SK-N-SH (cell line): ENCODE measurements around the gene NFKB1. TPM values are rescaled to one million over a fixed set of nuclear protein-coding genes. Genes with fewer than 3 reads are reported as not detected.

Experiments used
- CTCF ChIA-PET: fragments of 300-600, 350-600 bp; formaldehyde crosslinking; extraction: SDS; loops from one replicate; lab custom pipeline; 2021; lab: Yijun Ruan, JAX
- POLR2A ChIA-PET: fragments of 350-600 bp; sonication (Branson Sonifier 250); formaldehyde crosslinking; extraction: SDS; loops from one replicate; lab custom pipeline; 2020; ENCODE audit warnings: antibody characterized with exemption, inconsistent platforms; lab: Yijun Ruan, JAX
- DNase-seq: peaks from one replicate; pipeline ENCODE4 v3.0.0; 2012
- H2AFZ ChIP-seq: fragments of 200-600 bp; sonication (generic); 2 replicates; pipeline ENCODE4 v1.8.1; 2016; ENCODE audit warnings: antibody characterized with exemption, mild to moderate bottlenecking, low read depth
- H3F3A ChIP-seq: fragments of 200-600 bp; sonication (generic); replicated peaks from 2 replicates; pipeline ENCODE3; 2016; ENCODE audit warnings: antibody characterized with exemption, mild to moderate bottlenecking; ENCODE audit not compliant: insufficient read depth
- H3K27ac ChIP-seq, 2 experiments: fragments of 200-500 bp in 1 of 2; fragments of 200-600 bp in 1 of 2; sonication (Bioruptor generic) in 1 of 2; sonication (generic), shearing (Covaris generic) in 1 of 2; 2 replicates each; pipeline versions ENCODE4 v1.5.1 to v1.6.1; 2014 to 2016; ENCODE audit warnings: low read depth in 2 of 2, inconsistent platforms in 1 of 2, low read length in 1 of 2, mild to moderate bottlenecking in 1 of 2, mixed read lengths in 1 of 2
- H3K27me3 ChIP-seq: fragments of 200-600 bp; sonication (generic), shearing (Covaris generic); 2 replicates; pipeline ENCODE4 v1.6.1; 2016; ENCODE audit warnings: mixed run types; ENCODE audit not compliant: insufficient read depth
- H3K36me3 ChIP-seq, 2 experiments: fragments of 200-500 bp in 1 of 2; fragments of 200-600 bp in 1 of 2; sonication (Bioruptor generic) in 1 of 2; sonication (generic) in 1 of 2; replicated peaks in 1 of 2; 2 replicates each; pipeline versions ENCODE3 to v1.5.1; 2014 to 2016; ENCODE audit warnings: low read length in 1 of 2, mild to moderate bottlenecking in 1 of 2; ENCODE audit not compliant: insufficient read depth in 2 of 2, control insufficient read depth in 1 of 2
- H3K4me1 ChIP-seq, 2 experiments: fragments of 200-500 bp in 1 of 2; fragments of 200-600 bp in 1 of 2; sonication (Bioruptor generic) in 1 of 2; sonication (generic), shearing (Covaris generic) in 1 of 2; 2 replicates each; pipeline versions ENCODE4 v1.5.1 to v1.6.1; 2014 to 2016; ENCODE audit warnings: low read depth in 1 of 2, low read length in 1 of 2, mixed run types in 1 of 2; ENCODE audit not compliant: insufficient read depth in 2 of 2, control insufficient read depth in 1 of 2
- H3K4me2 ChIP-seq: fragments of 200-600 bp; sonication (generic), shearing (Covaris generic); 2 replicates; pipeline ENCODE4 v1.6.1; 2017; ENCODE audit warnings: mixed run types
- H3K4me3 ChIP-seq, 2 experiments: fragments of 200-500 bp in 1 of 2; fragments of 200-600 bp in 1 of 2; sonication (Bioruptor generic) in 1 of 2; sonication (generic), shearing (Covaris generic) in 1 of 2; 2 replicates each; pipeline versions ENCODE4 v1.5.1 to v1.8.1; 2014 to 2016; ENCODE audit warnings: low read depth in 2 of 2, inconsistent platforms in 1 of 2, low read length in 1 of 2, mild to moderate bottlenecking in 1 of 2, mixed read lengths in 1 of 2, moderate library complexity in 1 of 2
- H3K79me2 ChIP-seq: fragments of 200-600 bp; sonication (generic); 2 replicates; pipeline ENCODE4 v1.8.1; 2017; ENCODE audit warnings: mild to moderate bottlenecking; ENCODE audit not compliant: insufficient read depth
- H3K9ac ChIP-seq: fragments of 200-600 bp; sonication (generic); 2 replicates; pipeline ENCODE4 v1.6.1; 2017; ENCODE audit warnings: mixed run types
- H3K9me2 ChIP-seq: fragments of 200-600 bp; sonication (generic); 2 replicates; pipeline ENCODE4 v1.6.1; 2017; ENCODE audit warnings: mixed run types
- H3K9me3 ChIP-seq: fragments of 200-600 bp; sonication (generic); 2 replicates; pipeline ENCODE4 v1.6.1; 2017; ENCODE audit warnings: mixed run types, mild to moderate bottlenecking, moderate library complexity
- H4K20me1 ChIP-seq: fragments of 200-600 bp; sonication (generic); 2 replicates; pipeline ENCODE4 v1.6.1; 2017; ENCODE audit warnings: mild to moderate bottlenecking, mixed run types; ENCODE audit not compliant: insufficient read depth
- CHD2 ChIP-seq: fragments of 150-350 bp; IDR thresholded peaks from 2 replicates; pipeline ENCODE4 v1.6.1; 2018; ENCODE audit warnings: low read length; ENCODE audit not compliant: partially characterized antibody
- EP300 ChIP-seq, 2 experiments: IDR thresholded peaks; 2 replicates each; pipeline versions ENCODE4 v1.4.0 to v1.6.1; 2012; ENCODE audit warnings: borderline replicate concordance in 1 of 2, low read depth in 1 of 2, low read length in 1 of 2
- EZH2phosphoT487 ChIP-seq: fragments of 200-600 bp; sonication (generic); IDR thresholded peaks from 2 replicates; pipeline ENCODE4 v1.6.1; 2017; ENCODE audit warnings: low read depth, mixed run types, mild to moderate bottlenecking, antibody characterized with exemption, moderate library complexity, borderline replicate concordance
- FOXJ3 ChIP-seq: sonication (generic); formaldehyde crosslinking; IDR thresholded peaks from 2 replicates; pipeline ENCODE4 v1.5.1; 2020; ENCODE audit warnings: mild to moderate bottlenecking, missing genetic modification reagents
- GABPA ChIP-seq: IDR thresholded peaks from 2 replicates; pipeline ENCODE4 v1.4.0; 2012; ENCODE audit warnings: low read depth, mild to moderate bottlenecking
- IRF3 ChIP-seq: fragments of 150-350 bp; IDR thresholded peaks from 2 replicates; pipeline ENCODE4 v1.6.1; 2016; ENCODE audit warnings: mild to moderate bottlenecking, low read depth, low read length
- JUND ChIP-seq: IDR thresholded peaks from 2 replicates; pipeline ENCODE4 v1.4.0; 2012
- MAX ChIP-seq: IDR thresholded peaks from 2 replicates; pipeline ENCODE4 v1.4.0; 2012; ENCODE audit warnings: low read depth
- NFIC ChIP-seq: IDR thresholded peaks from 2 replicates; pipeline ENCODE4 v1.4.0; 2012; ENCODE audit warnings: borderline replicate concordance
- NRF1 ChIP-seq: IDR thresholded peaks from 2 replicates; pipeline ENCODE4 v1.6.1; 2012; ENCODE audit warnings: low read depth, mild to moderate bottlenecking, low read length
- REST ChIP-seq: IDR thresholded peaks from 2 replicates; pipeline ENCODE4 v1.6.1; 2012; ENCODE audit warnings: mild to moderate bottlenecking, low read depth, low read length, moderate library complexity
- SIN3A ChIP-seq: IDR thresholded peaks from 2 replicates; pipeline ENCODE4 v1.6.1; 2012; ENCODE audit warnings: low read depth, mild to moderate bottlenecking, low read length, moderate library complexity, borderline replicate concordance
- USF1 ChIP-seq: IDR thresholded peaks from 2 replicates; pipeline ENCODE4 v1.4.0; 2012; ENCODE audit warnings: low read depth, borderline replicate concordance
- USF2 ChIP-seq: fragments of 150-350 bp; IDR thresholded peaks from 2 replicates; pipeline ENCODE4 v1.6.1; 2017; ENCODE audit warnings: antibody characterized with exemption, low read length, low read depth, borderline replicate concordance
- ZBTB33 ChIP-seq: IDR thresholded peaks from 2 replicates; pipeline ENCODE4 v1.4.0; 2012; ENCODE audit warnings: low read depth, borderline replicate concordance
- WGBS: methylation state at CpG from one replicate; pipeline ENCODE4 v1.1.6; 2017; ENCODE audit warnings: low lambda C conversion rate; 5-methylcytosine and 5-hydroxymethylcytosine counted together
- polyA plus RNA-seq, 3 experiments: library from polyadenylated mRNA; depleted of rRNA; stranded (reverse); fragments of >200 nt; gene quantifications; 2 replicates each; pipeline ENCODE4 v1.2.3, GENCODE V29; 2012

The NFKB1 gene
- polyA plus RNA-seq, 1 of the 3 experiments (the other 2 are of a cell fraction), result 14.1 TPM

GRCh38 chr4:102533348-102533747, 32.2 kb downstream of the NFKB1 start:
- H3K79me2 ChIP-seq, result peaks cover 8% of the 10 kb centered on the region; the same call in 1 of the 2 replicates
- TF ChIP-seq MAX, result no peak
- no peak for TF ChIP-seq NFIC
- no peak for TF ChIP-seq USF2
- TF ChIP-seq SIN3A, result no peak
- TF ChIP-seq EP300 (IDR thresholded peaks at IDR 0.05; ENCODE audit: borderline replicate concordance in 1 of 2, low read depth in 1 of 2, low read length in 1 of 2), result no peak
- TF ChIP-seq IRF3, result no peak
- no peak for TF ChIP-seq USF1
- TF ChIP-seq JUND, result no peak
- TF ChIP-seq FOXJ3 (CRISPR knock-in tag), result no peak
- CTCF ChIA-PET, result no interaction called here
- no peak overlapping the region for H2AFZ ChIP-seq
- no peak overlapping the region for H3K27ac ChIP-seq
- DNase-seq, result no peak
- no peak overlapping the region for H3K9ac ChIP-seq
- H3K4me2 ChIP-seq, result no peak overlapping the region
- peaks cover 10% of the 10 kb centered on the region for H3F3A ChIP-seq
- peaks cover 0 to 10% of the 10 kb centered on the region in 2 experiments; a peak in 1 of 4 replicates for H3K4me1 ChIP-seq
- H3K27me3 ChIP-seq, result no peaks in the 10 kb centered on the region
- H3K9me3 ChIP-seq, result no peaks in the 10 kb centered on the region
- no peak overlapping the region for H3K4me3 ChIP-seq
- POLR2A ChIA-PET, result no interaction called here
- peaks cover 12 to 16% of the 10 kb centered on the region in 2 experiments for H3K36me3 ChIP-seq
- WGBS, result 93% methylated on average over 4 of the region's 4 CpGs
- H3K9me2 ChIP-seq, result no peaks in the 10 kb centered on the region
- no peaks in the 10 kb centered on the region for H4K20me1 ChIP-seq

- H3K9ac ChIP-seq, result no peak overlapping the region
- H3K79me2 ChIP-seq, result peaks cover 6% of the 10 kb centered on the region; the same call in 1 of the 2 replicates
- no peak overlapping the region for H3K4me2 ChIP-seq
- H3K4me3 ChIP-seq, result no peak overlapping the region
- H3K9me3 ChIP-seq, result no peaks in the 10 kb centered on the region
- no peak for DNase-seq
- no peaks in the 10 kb centered on the region for H3K9me2 ChIP-seq
- ChIA-PET CTCF (no interaction called here), POLR2A (no interaction called here)
- no peak overlapping the region for H3K27ac ChIP-seq
- H3F3A ChIP-seq, result peaks cover 10% of the 10 kb centered on the region
- WGBS, result 98% methylated on average over 2 of the region's 2 CpGs
- no peak overlapping the region for H2AFZ ChIP-seq
- H3K36me3 ChIP-seq, result peaks cover 12 to 16% of the 10 kb centered on the region in 2 experiments
- no peak for TF ChIP-seq CHD2
- no peak for TF ChIP-seq ZBTB33
- TF ChIP-seq USF2, result no peak
- no peak for TF ChIP-seq EZH2phosphoT487
- TF ChIP-seq REST, result no peak
- TF ChIP-seq FOXJ3 (CRISPR knock-in tag), result no peak
- no peak for TF ChIP-seq NRF1
- TF ChIP-seq GABPA, result no peak
- H3K4me1 ChIP-seq, result peaks cover 0 to 10% of the 10 kb centered on the region in 2 experiments; a peak in 1 of 4 replicates
- no peaks in the 10 kb centered on the region for H4K20me1 ChIP-seq
- no peaks in the 10 kb centered on the region for H3K27me3 ChIP-seq
Observed at GRCh38 chr4:102533904-102534303, 32.7 kb downstream of the NFKB1 start.
